ENCODE measurements around the gene IL17RC. TPM values are rescaled to one million over a fixed set of nuclear protein-coding genes. Genes with fewer than 3 reads are reported as not detected.

Gene IL17RC
- total RNA-seq, 3 donors from 2014 or later (not counting 1 experiment from before 2014, with no cell fraction given) = 0.77 to 1.5 (median 1.2) TPM

DNA sequence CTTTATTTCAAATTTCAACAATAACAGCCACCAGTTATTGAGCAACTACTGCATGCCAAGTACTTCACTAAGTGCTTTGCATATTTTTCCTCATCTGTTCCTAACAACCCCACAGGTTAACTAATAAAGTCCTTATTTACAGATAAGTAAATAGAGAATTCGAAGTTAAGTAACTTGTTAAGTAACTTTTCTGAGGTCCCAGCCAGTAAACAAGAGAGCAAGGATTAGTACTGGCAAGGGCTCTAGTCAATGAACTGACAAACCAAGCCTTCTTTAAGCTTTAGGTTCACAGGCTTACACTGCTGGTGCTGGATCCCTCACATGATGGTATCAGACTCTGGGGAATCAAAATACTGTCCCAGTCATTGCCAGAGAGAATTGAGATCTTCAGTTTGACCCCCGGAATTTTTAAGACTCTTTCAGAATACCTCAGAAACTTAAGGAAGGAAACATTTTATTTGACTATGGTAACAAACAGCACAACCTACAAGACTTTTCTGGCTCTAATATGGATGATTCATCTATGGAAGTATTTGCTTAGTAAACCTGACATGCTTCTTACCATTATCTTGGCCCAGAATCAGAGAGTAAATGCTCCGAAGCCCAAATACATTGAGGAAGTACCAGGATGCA, 53.2 kb downstream of the IL17RC start:
- Mint-ChIP-seq H3K4me3 (no peak overlapping the region), H3K27ac (no peak overlapping the region), H3K27me3 (ENCODE audit: low read depth in 2 of 2) (no peaks in the 10 kb centered on the region), H3K9me3 (no peaks in the 10 kb centered on the region), H3K36me3 (peaks cover 21% of the 10 kb centered on the region), H3K4me1 (no peaks in the 10 kb centered on the region)
- 79% methylated on average over 3 of the region's 3 CpGs for WGBS (ENCODE audit: insufficient coverage)
- Histone ChIP-seq H3K36me3 (ENCODE audit: control insufficient read depth, insufficient read depth, low read length) (peaks cover 68% of the 10 kb centered on the region), H3K27me3 (ENCODE audit: control insufficient read depth, insufficient read depth, low read length) (no peaks in the 10 kb centered on the region), H3K9me3 (ENCODE audit: control insufficient read depth, insufficient read depth, low read length) (no peaks in the 10 kb centered on the region), H3K27ac (ENCODE audit: low read length) (no peak overlapping the region), H3K4me3 (ENCODE audit: low read length) (no peak overlapping the region), H3K4me1 (ENCODE audit: control insufficient read depth, insufficient read depth, low read length) (no peaks in the 10 kb centered on the region)
- intact Hi-C loops (cut with micrococcal nuclease) = no loop called here
- ATAC-seq (no peak), DNase-seq (no peak)
- TF ChIP-seq, protein P1, sequence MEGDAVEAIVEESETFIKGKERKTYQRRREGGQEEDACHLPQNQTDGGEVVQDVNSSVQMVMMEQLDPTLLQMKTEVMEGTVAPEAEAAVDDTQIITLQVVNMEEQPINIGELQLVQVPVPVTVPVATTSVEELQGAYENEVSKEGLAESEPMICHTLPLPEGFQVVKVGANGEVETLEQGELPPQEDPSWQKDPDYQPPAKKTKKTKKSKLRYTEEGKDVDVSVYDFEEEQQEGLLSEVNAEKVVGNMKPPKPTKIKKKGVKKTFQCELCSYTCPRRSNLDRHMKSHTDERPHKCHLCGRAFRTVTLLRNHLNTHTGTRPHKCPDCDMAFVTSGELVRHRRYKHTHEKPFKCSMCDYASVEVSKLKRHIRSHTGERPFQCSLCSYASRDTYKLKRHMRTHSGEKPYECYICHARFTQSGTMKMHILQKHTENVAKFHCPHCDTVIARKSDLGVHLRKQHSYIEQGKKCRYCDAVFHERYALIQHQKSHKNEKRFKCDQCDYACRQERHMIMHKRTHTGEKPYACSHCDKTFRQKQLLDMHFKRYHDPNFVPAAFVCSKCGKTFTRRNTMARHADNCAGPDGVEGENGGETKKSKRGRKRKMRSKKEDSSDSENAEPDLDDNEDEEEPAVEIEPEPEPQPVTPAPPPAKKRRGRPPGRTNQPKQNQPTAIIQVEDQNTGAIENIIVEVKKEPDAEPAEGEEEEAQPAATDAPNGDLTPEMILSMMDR (IDR thresholded peaks at IDR 0.05) = no peak

DNA sequence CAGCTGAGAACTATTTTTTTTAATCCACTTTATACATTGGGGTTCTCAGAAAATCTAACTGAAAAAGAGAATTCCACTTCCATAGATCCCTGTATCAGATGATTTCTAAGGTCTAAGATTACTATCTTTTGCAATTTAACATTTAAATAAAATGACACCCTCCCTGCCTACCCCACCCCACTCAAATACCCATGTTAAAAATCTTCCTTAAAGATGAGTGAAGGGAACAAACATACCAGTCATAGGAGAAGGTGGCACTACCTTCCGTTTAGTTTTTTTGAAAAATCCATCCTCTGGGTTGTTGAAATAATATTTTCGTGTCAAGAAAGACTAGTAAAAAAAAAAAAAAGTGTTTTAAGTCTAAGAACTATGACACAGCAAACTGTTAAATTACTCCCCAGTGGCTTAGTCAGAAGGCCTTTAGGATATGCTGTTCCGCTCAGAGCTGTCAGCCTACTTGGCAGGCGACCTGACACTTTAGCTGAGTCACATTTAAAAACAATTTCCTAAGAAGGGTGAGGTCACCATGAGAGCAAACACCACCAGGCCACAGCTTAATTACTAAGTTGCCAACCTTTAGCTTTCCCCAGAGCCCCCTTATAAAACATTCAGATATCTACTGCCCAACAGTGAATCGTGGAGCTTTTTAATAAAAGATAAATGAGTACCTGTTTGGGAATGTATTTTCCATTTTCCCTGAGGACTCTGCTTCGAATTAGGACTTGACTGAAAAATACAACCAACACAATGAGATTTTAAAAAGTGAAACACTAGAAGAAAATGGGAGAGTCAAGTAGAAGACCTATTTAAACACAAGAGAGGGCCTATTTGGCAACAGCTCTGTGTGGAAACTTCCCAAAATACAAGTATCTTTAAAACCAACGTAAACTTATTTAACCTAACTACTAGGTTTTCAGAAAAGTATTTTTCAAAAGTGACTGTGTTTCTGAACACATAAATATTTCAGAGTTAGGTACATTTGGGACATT, 60.1 kb downstream of the IL17RC start:
- Histone ChIP-seq H3K4me1 (ENCODE audit: control insufficient read depth, insufficient read depth, low read length) (no peaks in the 10 kb centered on the region), H3K27me3 (ENCODE audit: control insufficient read depth, insufficient read depth, low read length) (no peaks in the 10 kb centered on the region), H3K36me3 (ENCODE audit: control insufficient read depth, insufficient read depth, low read length) (peaks cover 56% of the 10 kb centered on the region), H3K9me3 (ENCODE audit: control insufficient read depth, insufficient read depth, low read length) (no peaks in the 10 kb centered on the region), H3K4me3 (ENCODE audit: low read length) (no peak overlapping the region), H3K27ac (ENCODE audit: low read length) (no peak overlapping the region)
- H3K27ac Mint-ChIP-seq = peak overlapping the region; percentile 8 to 33
- peaks cover 7 to 15% of the 10 kb centered on the region in 2 donors for H3K4me1 Mint-ChIP-seq
- no peaks in the 10 kb centered on the region for H3K27me3 Mint-ChIP-seq (ENCODE audit: low read depth in 2 of 2)
- no peaks in the 10 kb centered on the region for H3K9me3 Mint-ChIP-seq
- ATAC-seq = peak in 2 of 3 donors; percentile 54 to 64
- intact Hi-C loops (cut with micrococcal nuclease) = no loop called here
- H3K4me3 Mint-ChIP-seq = no peak overlapping the region
- WGBS (ENCODE audit: insufficient coverage) = 60% methylated on average over 4 of the region's 7 CpGs
- no peaks in the 10 kb centered on the region for H3K36me3 Mint-ChIP-seq
- DNase-seq = no peak
- TF ChIP-seq, protein P1 (IDR thresholded peaks at IDR 0.05) = no peak

DNA sequence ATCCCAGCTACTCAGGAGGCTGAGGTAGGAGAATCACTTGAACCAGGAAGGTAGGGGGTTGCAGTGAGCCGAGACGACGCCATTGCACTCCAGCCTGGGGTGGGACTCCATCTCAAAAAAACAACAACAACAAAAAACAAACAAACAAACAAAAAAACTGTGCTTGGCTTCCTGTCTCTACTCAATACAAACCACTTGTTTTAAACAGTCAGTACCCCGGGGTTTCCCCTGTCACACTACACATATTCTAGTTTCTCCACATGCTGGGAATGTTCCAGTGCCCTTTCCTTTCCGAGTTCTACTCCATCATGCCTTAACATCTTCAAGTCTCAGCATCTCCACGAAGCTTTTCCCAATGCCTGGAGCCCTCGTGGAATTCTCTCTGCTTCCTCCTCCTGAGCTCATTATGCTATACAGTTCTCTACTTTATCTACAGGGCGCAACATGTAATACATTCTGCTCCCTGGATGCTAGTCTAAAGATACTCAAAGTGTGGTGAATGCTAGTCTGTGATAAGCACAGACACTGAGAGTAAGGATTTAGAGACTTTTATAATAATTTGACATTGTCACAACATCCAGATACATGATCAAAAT, 61.9 kb downstream of the IL17RC start:
- H3K27ac ChIP-seq (ENCODE audit: low read length) = no peak overlapping the region
- H3K4me1 ChIP-seq (ENCODE audit: control insufficient read depth, insufficient read depth, low read length) = no peaks in the 10 kb centered on the region
- no peaks in the 10 kb centered on the region for H3K9me3 Mint-ChIP-seq
- intact Hi-C loops (cut with micrococcal nuclease) = no loop called here
- DNase-seq = no peak
- no peak overlapping the region for H3K4me3 Mint-ChIP-seq
- H3K4me1 Mint-ChIP-seq = peaks cover 7 to 15% of the 10 kb centered on the region in 2 donors
- H3K36me3 Mint-ChIP-seq = no peaks in the 10 kb centered on the region
- ATAC-seq = no peak
- no peaks in the 10 kb centered on the region for H3K27me3 ChIP-seq (ENCODE audit: control insufficient read depth, insufficient read depth, low read length)
- peak overlapping the region; percentile 12 to 46 for H3K27ac Mint-ChIP-seq
- H3K4me3 ChIP-seq (ENCODE audit: low read length) = no peak overlapping the region
- peaks cover 46% of the 10 kb centered on the region for H3K36me3 ChIP-seq (ENCODE audit: control insufficient read depth, insufficient read depth, low read length)
- TF ChIP-seq, protein P1 (IDR thresholded peaks at IDR 0.05) = no peak
- no peaks in the 10 kb centered on the region for H3K27me3 Mint-ChIP-seq (ENCODE audit: low read depth in 2 of 2)
- WGBS (ENCODE audit: insufficient coverage) = 95% methylated on average over 8 of the region's 8 CpGs
- no peaks in the 10 kb centered on the region for H3K9me3 ChIP-seq (ENCODE audit: control insufficient read depth, insufficient read depth, low read length)

Data from natural killer cell (primary cell).